Vagina (tissue), 2 donors: ENCODE measurements around the gene HNRNPAB.

Experiments
- CTCF ChIP-seq, 3 experiments: fragments of 450-650 bp in 2 of 3; fragments of 200-600 bp in 1 of 3; sonication (generic) in 1 of 3; IDR thresholded peaks; one replicate each; pipeline ENCODE4 v1.5.1; 2017 to 2019; ENCODE audit warnings: antibody characterized with exemption in 3 of 3, mild to moderate bottlenecking in 2 of 3, moderate library complexity in 2 of 3
- POLR2A ChIP-seq, 2 donors: fragments of 450-650 bp; IDR thresholded peaks; one replicate each; pipeline ENCODE4 v1.6.1; 2017; ENCODE audit warnings: antibody characterized with exemption in 2 of 2, mild to moderate bottlenecking in 2 of 2, moderate library complexity in 2 of 2
- POLR2AphosphoS5 ChIP-seq, 2 donors: sonication (generic); formaldehyde crosslinking; IDR thresholded peaks; one replicate each; pipeline ENCODE4 v1.9.0; 2017; ENCODE audit warnings: antibody characterized with exemption in 2 of 2, mild to moderate bottlenecking in 2 of 2, low read depth in 1 of 2; ENCODE audit not compliant: insufficient read depth in 1 of 2

GRCh38 chr5:178248750-178249149 lies 44.4 kb downstream of the HNRNPAB start:
- TF ChIP-seq POLR2AphosphoS5 (IDR thresholded peaks at IDR 0.05; ENCODE audit: insufficient read depth in 1 of 2, low read depth in 1 of 2) (no peak), CTCF (IDR thresholded peaks at IDR 0.05) (no peak), POLR2A (IDR thresholded peaks at IDR 0.05) (no peak)
